Measurements from ENCODE around the gene CHTF18.

The CHTF18 gene

GRCh38 chr16:822174-822908, 33.9 kb downstream of the CHTF18 start:
- Mint-ChIP-seq H3K27me3 (ENCODE audit: low read depth, poor library complexity) (peaks cover 12% of the 10 kb centered on the region), H3K36me3 (ENCODE audit: low read depth) (no peaks in the 10 kb centered on the region), H3K4me3 (no peak overlapping the region), H3K9me3 (peaks cover 8% of the 10 kb centered on the region), H3K4me1 (peaks cover 26% of the 10 kb centered on the region), H3K27ac (peak overlapping the region; percentile 46)
- no peak for DNase-seq
- no peak for TF ChIP-seq CTCF (IDR thresholded peaks at IDR 0.05)

GRCh38 chr16:822909-823297, 34.5 kb downstream of the CHTF18 start:
- H3K27ac Mint-ChIP-seq, result no peak overlapping the region
- H3K4me1 Mint-ChIP-seq, result peaks cover 27% of the 10 kb centered on the region
- H3K36me3 Mint-ChIP-seq (ENCODE audit: low read depth), result no peaks in the 10 kb centered on the region
- H3K4me3 Mint-ChIP-seq, result no peak overlapping the region
- peaks cover 8% of the 10 kb centered on the region for H3K9me3 Mint-ChIP-seq
- no peak for TF ChIP-seq CTCF (IDR thresholded peaks at IDR 0.05)
- no peak for DNase-seq
- H3K27me3 Mint-ChIP-seq (ENCODE audit: low read depth, poor library complexity), result peaks cover 12% of the 10 kb centered on the region

DNA sequence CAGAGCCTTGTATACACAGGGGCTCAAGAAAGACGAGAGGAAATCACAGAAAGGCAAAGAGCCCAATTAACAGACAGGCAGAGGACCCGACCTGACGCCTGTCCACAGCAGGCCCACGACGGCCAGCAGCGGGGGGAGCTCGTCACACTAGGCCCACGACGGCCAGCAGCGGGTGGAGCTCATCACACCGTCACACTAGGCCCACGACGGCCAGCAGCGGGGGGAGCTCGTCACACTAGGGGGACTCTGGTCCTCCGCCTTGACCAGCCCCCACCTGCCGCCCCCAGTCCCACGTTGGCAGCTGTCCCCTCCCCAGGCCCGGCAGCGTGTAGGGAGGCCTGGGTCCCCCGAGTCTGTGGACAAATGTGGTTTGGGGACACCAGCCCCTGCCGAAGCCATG, 35.8 kb downstream of the CHTF18 start:
- H3K4me3 Mint-ChIP-seq, result no peak overlapping the region
- H3K36me3 Mint-ChIP-seq (ENCODE audit: low read depth), result no peaks in the 10 kb centered on the region
- H3K4me1 Mint-ChIP-seq, result peaks cover 27% of the 10 kb centered on the region
- peaks cover 12% of the 10 kb centered on the region for H3K27me3 Mint-ChIP-seq (ENCODE audit: low read depth, poor library complexity)
- H3K9me3 Mint-ChIP-seq, result peaks cover 8% of the 10 kb centered on the region
- H3K27ac Mint-ChIP-seq, result no peak overlapping the region
- no peak for TF ChIP-seq CTCF (IDR thresholded peaks at IDR 0.05)
- no peak for DNase-seq

GRCh38 chr16:824601-825000, 36.2 kb downstream of the CHTF18 start:
- no peak for DNase-seq
- Mint-ChIP-seq H3K27ac (no peak overlapping the region), H3K36me3 (ENCODE audit: low read depth) (no peaks in the 10 kb centered on the region), H3K9me3 (peaks cover 8% of the 10 kb centered on the region), H3K4me3 (no peak overlapping the region), H3K27me3 (ENCODE audit: low read depth, poor library complexity) (peaks cover 12% of the 10 kb centered on the region), H3K4me1 (peaks cover 24% of the 10 kb centered on the region)
- no peak for TF ChIP-seq CTCF (IDR thresholded peaks at IDR 0.05)

DNA sequence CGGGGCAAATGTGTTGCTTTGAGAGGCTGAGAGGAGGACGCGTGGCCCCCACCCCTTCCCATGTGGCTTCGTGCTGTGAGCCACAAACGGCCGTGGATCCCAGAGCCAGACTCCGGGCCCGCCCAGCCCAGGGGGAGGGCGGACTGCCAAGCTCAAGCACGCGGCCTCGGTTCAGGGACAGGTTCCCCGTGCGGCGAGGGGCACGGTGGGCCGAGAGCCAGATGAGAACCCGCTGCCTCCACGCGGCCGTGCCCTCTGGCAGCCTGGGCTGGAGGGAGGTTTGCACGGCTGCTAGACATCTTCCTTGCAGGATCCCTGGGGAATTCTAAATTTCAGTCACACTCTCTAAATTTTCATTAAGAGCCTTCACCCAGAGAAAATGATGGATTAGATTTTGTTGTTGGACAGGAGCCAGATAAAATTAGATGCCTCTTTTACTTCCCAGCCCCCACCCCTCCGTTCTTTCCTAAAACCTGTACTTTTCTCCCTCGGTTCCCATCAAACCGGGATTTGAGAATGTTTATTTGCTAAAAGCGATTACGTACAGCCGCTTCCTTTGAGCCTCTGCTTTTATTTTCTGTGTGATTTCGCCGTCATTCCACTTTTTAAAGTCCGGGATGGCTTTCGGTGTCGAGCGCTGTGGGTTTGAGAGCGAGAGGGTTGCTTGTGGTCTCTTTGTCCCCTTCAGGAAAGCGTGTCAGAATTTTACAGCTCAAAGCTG, 37.1 kb downstream of the CHTF18 start:
- H3K27me3 Mint-ChIP-seq (ENCODE audit: low read depth, poor library complexity), result peaks cover 8% of the 10 kb centered on the region
- no peak for TF ChIP-seq CTCF (IDR thresholded peaks at IDR 0.05)
- no peak for DNase-seq
- H3K36me3 Mint-ChIP-seq (ENCODE audit: low read depth), result no peaks in the 10 kb centered on the region
- H3K4me3 Mint-ChIP-seq, result no peak overlapping the region
- peaks cover 26% of the 10 kb centered on the region for H3K4me1 Mint-ChIP-seq
- H3K27ac Mint-ChIP-seq, result peak overlapping the region; percentile 91
- peaks cover 8% of the 10 kb centered on the region for H3K9me3 Mint-ChIP-seq

Measured in nephron progenitor cell (in vitro differentiated cells).